Measurements from ENCODE around the gene EVI2A. TPM values are rescaled to one million over a fixed set of nuclear protein-coding genes. Genes with fewer than 3 reads are reported as not detected.

EVI2A gene
- total RNA-seq, 1 donor from 2014 or later, result 1.0 TPM

Other genes starting within 250 kb of the EVI2A start
- gene NF1, start 226.6 kb downstream of the EVI2A start, total RNA-seq, result 76.2 TPM
- gene OMG, start 24.4 kb downstream of the EVI2A start, total RNA-seq, result not detected
- 0.52 TPM for gene EVI2B, start 7.6 kb downstream of the EVI2A start, total RNA-seq
- gene RAB11FIP4, start 70.1 kb upstream of the EVI2A start, total RNA-seq, result 1.0 TPM